K562 (cell line): Measurements from ENCODE around the gene TNIK.

Experiments
- BDP1 ChIP-seq: IDR thresholded peaks from 3 replicates; pipeline ENCODE4 v1.6.1; 2011; ENCODE audit not compliant: insufficient read length, insufficient read depth
- FIP1L1 ChIP-seq: fragments of 200-400 bp; formaldehyde crosslinking; IDR thresholded peaks from 2 replicates; pipeline ENCODE4 v1.6.1; 2018; ENCODE audit warnings: mild to moderate bottlenecking, low read depth, low read length; ENCODE audit not compliant: poor library complexity, severe bottlenecking
- GABPB1 ChIP-seq: sonication (generic); formaldehyde crosslinking; IDR thresholded peaks from 2 replicates; pipeline ENCODE4 v1.8.0; 2022; ENCODE audit warnings: mild to moderate bottlenecking, missing genetic modification reagents
- MYC ChIP-seq, 2 experiments: fragments of 250-450 bp in 1 of 2; sonication (Bioruptor Pico) in 1 of 2; IDR thresholded peaks; 2 replicates each; pipeline versions ENCODE4 v1.5.1 to v1.6.1; 2012 to 2021; ENCODE audit warnings: low read depth in 2 of 2, borderline replicate concordance in 1 of 2, improper control_type of control experiment in 1 of 2, low read length in 1 of 2, mild to moderate bottlenecking in 1 of 2, moderate library complexity in 1 of 2
- NR1H2 ChIP-seq: sonication (generic); formaldehyde crosslinking; IDR thresholded peaks from 2 replicates; pipeline ENCODE4 v1.4.0; 2020; ENCODE audit warnings: mild to moderate bottlenecking, missing genetic modification reagents
- POLR2AphosphoS2 ChIP-seq: IDR thresholded peaks from 2 replicates; pipeline ENCODE4 v1.6.1; 2012; ENCODE audit warnings: low read length, improper control_type of control experiment
- RAD21 ChIP-seq, 2 experiments: fragments of 250-450 bp in 1 of 2; fragments of 450-650 bp in 1 of 2; sonication (Bioruptor Pico) in 1 of 2; formaldehyde crosslinking in 1 of 2; IDR thresholded peaks in 1 of 2; conservative IDR thresholded peaks in 1 of 2; 2 replicates each; pipeline versions ENCODE4 v1.4.0 to v1.8.0; 2020 to 2022; ENCODE audit warnings: mild to moderate bottlenecking in 2 of 2, moderate library complexity in 1 of 2
- ZFP36 ChIP-seq: fragments of 150-350 bp; IDR thresholded peaks from 2 replicates; pipeline ENCODE4 v1.6.1; 2018; ENCODE audit warnings: low read length, low read depth; ENCODE audit not compliant: partially characterized antibody
- TF ChIP-seq, protein P1 (sequence below): sonication (generic); formaldehyde crosslinking; IDR thresholded peaks from 2 replicates; pipeline ENCODE4 v1.8.0; 2022; ENCODE audit warnings: missing genetic modification reagents, mild to moderate bottlenecking, borderline replicate concordance
- TF ChIP-seq, protein P2 (sequence below): IDR thresholded peaks from 3 replicates; pipeline ENCODE4 v1.6.1; 2011; ENCODE audit warnings: borderline replicate concordance, mild to moderate bottlenecking, moderate library complexity; ENCODE audit not compliant: insufficient read length; ENCODE audit errors: extremely low read depth
- TF ChIP-seq, protein P3 (sequence below): fragments of 450-650 bp; formaldehyde crosslinking; IDR thresholded peaks from 2 replicates; pipeline ENCODE4 v1.4.0; 2020; ENCODE audit warnings: mild to moderate bottlenecking, moderate library complexity
- TF ChIP-seq, protein P4 (sequence below), 3 experiments: IDR thresholded peaks in 2 of 3; conservative IDR thresholded peaks in 1 of 3; 2 replicates each; pipeline ENCODE4 v1.5.1; 2011 to 2012; ENCODE audit warnings: low read length in 3 of 3, mild to moderate bottlenecking in 3 of 3, control low read depth in 2 of 3, improper control_type of control experiment in 1 of 3, inconsistent platforms in 1 of 3, low read depth in 1 of 3, mixed read lengths in 1 of 3, moderate library complexity in 1 of 3; ENCODE audit not compliant: insufficient read depth in 2 of 3

DNA sequence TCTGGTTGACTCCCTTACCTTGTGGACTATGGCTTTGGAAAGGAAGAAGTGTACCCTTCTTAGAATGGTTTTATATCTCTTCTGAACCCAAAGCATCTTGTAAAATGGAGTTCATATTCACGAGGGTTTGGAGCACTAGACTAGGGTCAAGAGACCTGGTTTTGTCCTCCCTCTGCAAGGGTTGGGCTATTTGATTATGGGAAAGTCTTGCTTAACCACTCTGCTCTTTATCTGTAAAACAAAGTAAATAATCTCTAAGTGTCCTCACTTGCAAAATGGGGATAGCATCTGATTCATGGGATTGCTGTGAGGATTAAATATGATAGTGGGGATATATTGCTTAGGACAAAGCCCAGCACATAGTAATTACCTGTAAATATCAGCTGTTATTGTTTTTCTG, 415.8 kb downstream of the TNIK start:
- TF ChIP-seq ZFP36: no peak
- TF ChIP-seq, protein P1, sequence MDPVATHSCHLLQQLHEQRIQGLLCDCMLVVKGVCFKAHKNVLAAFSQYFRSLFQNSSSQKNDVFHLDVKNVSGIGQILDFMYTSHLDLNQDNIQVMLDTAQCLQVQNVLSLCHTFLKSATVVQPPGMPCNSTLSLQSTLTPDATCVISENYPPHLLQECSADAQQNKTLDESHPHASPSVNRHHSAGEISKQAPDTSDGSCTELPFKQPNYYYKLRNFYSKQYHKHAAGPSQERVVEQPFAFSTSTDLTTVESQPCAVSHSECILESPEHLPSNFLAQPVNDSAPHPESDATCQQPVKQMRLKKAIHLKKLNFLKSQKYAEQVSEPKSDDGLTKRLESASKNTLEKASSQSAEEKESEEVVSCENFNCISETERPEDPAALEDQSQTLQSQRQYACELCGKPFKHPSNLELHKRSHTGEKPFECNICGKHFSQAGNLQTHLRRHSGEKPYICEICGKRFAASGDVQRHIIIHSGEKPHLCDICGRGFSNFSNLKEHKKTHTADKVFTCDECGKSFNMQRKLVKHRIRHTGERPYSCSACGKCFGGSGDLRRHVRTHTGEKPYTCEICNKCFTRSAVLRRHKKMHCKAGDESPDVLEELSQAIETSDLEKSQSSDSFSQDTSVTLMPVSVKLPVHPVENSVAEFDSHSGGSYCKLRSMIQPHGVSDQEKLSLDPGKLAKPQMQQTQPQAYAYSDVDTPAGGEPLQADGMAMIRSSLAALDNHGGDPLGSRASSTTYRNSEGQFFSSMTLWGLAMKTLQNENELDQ (CRISPR knock-in tag): no peak
- no peak for TF ChIP-seq GABPB1 (CRISPR knock-in tag)
- TF ChIP-seq POLR2AphosphoS2: no peak
- TF ChIP-seq RAD21 (CRISPR knock-in tag; conservative IDR thresholded peaks at IDR 0.05 in 1 of 2, IDR thresholded peaks at IDR 0.05 in 1 of 2): no peak
- TF ChIP-seq BDP1: no peak
- no peak for TF ChIP-seq NR1H2 (CRISPR knock-in tag)
- TF ChIP-seq, protein P2, sequence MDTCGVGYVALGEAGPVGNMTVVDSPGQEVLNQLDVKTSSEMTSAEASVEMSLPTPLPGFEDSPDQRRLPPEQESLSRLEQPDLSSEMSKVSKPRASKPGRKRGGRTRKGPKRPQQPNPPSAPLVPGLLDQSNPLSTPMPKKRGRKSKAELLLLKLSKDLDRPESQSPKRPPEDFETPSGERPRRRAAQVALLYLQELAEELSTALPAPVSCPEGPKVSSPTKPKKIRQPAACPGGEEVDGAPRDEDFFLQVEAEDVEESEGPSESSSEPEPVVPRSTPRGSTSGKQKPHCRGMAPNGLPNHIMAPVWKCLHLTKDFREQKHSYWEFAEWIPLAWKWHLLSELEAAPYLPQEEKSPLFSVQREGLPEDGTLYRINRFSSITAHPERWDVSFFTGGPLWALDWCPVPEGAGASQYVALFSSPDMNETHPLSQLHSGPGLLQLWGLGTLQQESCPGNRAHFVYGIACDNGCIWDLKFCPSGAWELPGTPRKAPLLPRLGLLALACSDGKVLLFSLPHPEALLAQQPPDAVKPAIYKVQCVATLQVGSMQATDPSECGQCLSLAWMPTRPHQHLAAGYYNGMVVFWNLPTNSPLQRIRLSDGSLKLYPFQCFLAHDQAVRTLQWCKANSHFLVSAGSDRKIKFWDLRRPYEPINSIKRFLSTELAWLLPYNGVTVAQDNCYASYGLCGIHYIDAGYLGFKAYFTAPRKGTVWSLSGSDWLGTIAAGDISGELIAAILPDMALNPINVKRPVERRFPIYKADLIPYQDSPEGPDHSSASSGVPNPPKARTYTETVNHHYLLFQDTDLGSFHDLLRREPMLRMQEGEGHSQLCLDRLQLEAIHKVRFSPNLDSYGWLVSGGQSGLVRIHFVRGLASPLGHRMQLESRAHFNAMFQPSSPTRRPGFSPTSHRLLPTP: no peak
- TF ChIP-seq, protein P3, sequence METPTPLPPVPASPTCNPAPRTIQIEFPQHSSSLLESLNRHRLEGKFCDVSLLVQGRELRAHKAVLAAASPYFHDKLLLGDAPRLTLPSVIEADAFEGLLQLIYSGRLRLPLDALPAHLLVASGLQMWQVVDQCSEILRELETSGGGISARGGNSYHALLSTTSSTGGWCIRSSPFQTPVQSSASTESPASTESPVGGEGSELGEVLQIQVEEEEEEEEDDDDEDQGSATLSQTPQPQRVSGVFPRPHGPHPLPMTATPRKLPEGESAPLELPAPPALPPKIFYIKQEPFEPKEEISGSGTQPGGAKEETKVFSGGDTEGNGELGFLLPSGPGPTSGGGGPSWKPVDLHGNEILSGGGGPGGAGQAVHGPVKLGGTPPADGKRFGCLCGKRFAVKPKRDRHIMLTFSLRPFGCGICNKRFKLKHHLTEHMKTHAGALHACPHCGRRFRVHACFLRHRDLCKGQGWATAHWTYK (CRISPR knock-in tag): no peak
- TF ChIP-seq, protein P4, sequence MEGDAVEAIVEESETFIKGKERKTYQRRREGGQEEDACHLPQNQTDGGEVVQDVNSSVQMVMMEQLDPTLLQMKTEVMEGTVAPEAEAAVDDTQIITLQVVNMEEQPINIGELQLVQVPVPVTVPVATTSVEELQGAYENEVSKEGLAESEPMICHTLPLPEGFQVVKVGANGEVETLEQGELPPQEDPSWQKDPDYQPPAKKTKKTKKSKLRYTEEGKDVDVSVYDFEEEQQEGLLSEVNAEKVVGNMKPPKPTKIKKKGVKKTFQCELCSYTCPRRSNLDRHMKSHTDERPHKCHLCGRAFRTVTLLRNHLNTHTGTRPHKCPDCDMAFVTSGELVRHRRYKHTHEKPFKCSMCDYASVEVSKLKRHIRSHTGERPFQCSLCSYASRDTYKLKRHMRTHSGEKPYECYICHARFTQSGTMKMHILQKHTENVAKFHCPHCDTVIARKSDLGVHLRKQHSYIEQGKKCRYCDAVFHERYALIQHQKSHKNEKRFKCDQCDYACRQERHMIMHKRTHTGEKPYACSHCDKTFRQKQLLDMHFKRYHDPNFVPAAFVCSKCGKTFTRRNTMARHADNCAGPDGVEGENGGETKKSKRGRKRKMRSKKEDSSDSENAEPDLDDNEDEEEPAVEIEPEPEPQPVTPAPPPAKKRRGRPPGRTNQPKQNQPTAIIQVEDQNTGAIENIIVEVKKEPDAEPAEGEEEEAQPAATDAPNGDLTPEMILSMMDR (IDR thresholded peaks at IDR 0.05 in 2 of 3, conservative IDR thresholded peaks at IDR 0.05 in 1 of 3; ENCODE audit: insufficient read depth in 2 of 3, low read depth in 1 of 3, low read length in 3 of 3): no peak
- TF ChIP-seq MYC (IDR thresholded peaks at IDR 0.05; ENCODE audit: low read depth, low read length): no peak
- TF ChIP-seq MYC (CRISPR knock-in tag; IDR thresholded peaks at IDR 0.05; ENCODE audit: borderline replicate concordance, low read depth): no peak
- TF ChIP-seq FIP1L1: no peak
